OCI-LY7 (cell line): ENCODE results near the gene TAOK2. TPM values are rescaled to one million over a fixed set of nuclear protein-coding genes. Genes with fewer than 3 reads are reported as not detected.

Experiments
- BruUV-seq: library from RNA; stranded (reverse); fragments of 400-500 nt; replicated peaks from 2 replicates; lab custom pipeline; 2021; lab: Mats Ljungman, UMichigan
- CTCF ChIA-PET: fragments of 300-600 bp; sonication (Branson Sonifier 250); formaldehyde crosslinking; loops from one replicate; lab custom pipeline; 2022; ENCODE audit warnings: antibody characterized with exemption; ENCODE audit not compliant: unreplicated experiment; lab: Charles Lee
- POLR2A ChIA-PET: fragments of 300-600 bp; sonication (Branson Sonifier 250); formaldehyde crosslinking; loops from one replicate; lab custom pipeline; 2022; ENCODE audit warnings: antibody characterized with exemption; lab: Charles Lee
- DNase-seq: peaks from one replicate; pipeline ENCODE4 v3.0.0-alpha.2; 2015; ENCODE audit warnings: low spot score
- H2AFZ ChIP-seq: fragments of 200-600 bp; sonication (generic), shearing (Covaris generic); 2 replicates; pipeline ENCODE4 v1.6.1; 2014; ENCODE audit warnings: mild to moderate bottlenecking, antibody characterized with exemption, low read length, moderate library complexity
- H3K27ac ChIP-seq: fragments of 200-600 bp; sonication (generic); 2 replicates; pipeline ENCODE4 v1.5.1; 2014; ENCODE audit warnings: mixed run types, low read depth, mild to moderate bottlenecking, moderate library complexity, low read length, inconsistent platforms; ENCODE audit not compliant: poor library complexity, severe bottlenecking
- H3K36me3 ChIP-seq: fragments of 200-600 bp; sonication (generic); 2 replicates; pipeline ENCODE4 v1.6.1; 2014; ENCODE audit warnings: mild to moderate bottlenecking, antibody characterized with exemption, low read length, moderate library complexity, mixed read lengths; ENCODE audit not compliant: insufficient read depth
- H3K4me1 ChIP-seq: fragments of 200-600 bp; sonication (generic); 2 replicates; pipeline ENCODE4 v1.5.1; 2014; ENCODE audit warnings: mild to moderate bottlenecking, low read length; ENCODE audit not compliant: insufficient read depth, poor library complexity, severe bottlenecking
- H3K4me2 ChIP-seq: fragments of 200-600 bp; sonication (generic); 2 replicates; pipeline ENCODE4 v1.6.1; 2014; ENCODE audit warnings: mild to moderate bottlenecking, low read length
- H3K4me3 ChIP-seq: fragments of 200-600 bp; sonication (generic); 2 replicates; pipeline ENCODE4 v1.5.1; 2014; ENCODE audit warnings: mild to moderate bottlenecking, low read depth, low read length; ENCODE audit not compliant: poor library complexity, severe bottlenecking
- H3K79me2 ChIP-seq: fragments of 200-600 bp; sonication (generic); 2 replicates; pipeline ENCODE4 v1.6.1; 2016; ENCODE audit warnings: low read depth, mild to moderate bottlenecking, low read length, moderate library complexity, mixed read lengths; ENCODE audit not compliant: insufficient read depth
- H3K9me2 ChIP-seq: fragments of 200-600 bp; sonication (generic); 2 replicates; pipeline ENCODE4 v1.6.1; 2016; ENCODE audit warnings: mild to moderate bottlenecking, low read length, mixed read lengths; ENCODE audit not compliant: insufficient read depth
- H3K9me3 ChIP-seq: fragments of 200-600 bp; sonication (generic); 2 replicates; pipeline ENCODE4 v1.6.1; 2014; ENCODE audit warnings: mild to moderate bottlenecking, mixed run types, low read length, mixed read lengths
- H4K20me1 ChIP-seq: fragments of 200-600 bp; sonication (generic); 2 replicates; pipeline ENCODE4 v1.6.1; 2014; ENCODE audit warnings: mild to moderate bottlenecking, antibody characterized with exemption, low read length, moderate library complexity, mixed read lengths; ENCODE audit not compliant: insufficient read depth
- CTCF ChIP-seq: fragments of 200-600 bp; sonication (generic); conservative IDR thresholded peaks from 2 replicates; pipeline ENCODE4 v1.5.1; 2014; ENCODE audit warnings: mild to moderate bottlenecking, antibody characterized with exemption, low read length, moderate library complexity, mixed read lengths
- EZH2phosphoT487 ChIP-seq: fragments of 200-600 bp; sonication (generic); IDR thresholded peaks from 2 replicates; pipeline ENCODE4 v1.6.1; 2018; ENCODE audit warnings: low read depth, borderline replicate concordance, mild to moderate bottlenecking, mixed run types, antibody characterized with exemption, low read length, moderate library complexity, mixed read lengths
- intact Hi-C: fragments of 100-400 bp; cut with micrococcal nuclease; formaldehyde crosslinking; loops from one replicate; pipeline ENCODE4 v1.10.0; 2022; ENCODE audit not compliant: unreplicated experiment
- total RNA-seq, 2 experiments: library from RNA; depleted of rRNA in 1 of 2; stranded (reverse); fragments of >200 nt in 1 of 2; shearing (Covaris generic) in 1 of 2; gene quantifications; 2 replicates each; pipeline ENCODE4 v1.2.3, GENCODE V29; 2014 to 2022

TAOK2 gene
- total RNA-seq, 2 experiments from 2014 or later = 31.7 to 45.0 TPM

- H4K20me1 ChIP-seq = no peaks in the 10 kb centered on the region
- no peak overlapping the region for H3K4me3 ChIP-seq
- H3K4me2 ChIP-seq = no peak overlapping the region
- peaks cover 2% of the 10 kb centered on the region for H3K4me1 ChIP-seq
- intact Hi-C loops = no loop called here
- H3K9me2 ChIP-seq = no peaks in the 10 kb centered on the region
- peaks cover 11% of the 10 kb centered on the region; the same call in 1 of the 2 replicates for H3K36me3 ChIP-seq
- H3K27ac ChIP-seq = no peak overlapping the region
- BruUV-seq = no TSS peak
- ChIA-PET CTCF (no interaction called here), POLR2A (no interaction called here)
- no peaks in the 10 kb centered on the region for H3K9me3 ChIP-seq
- no peaks in the 10 kb centered on the region for H3K79me2 ChIP-seq
- H2AFZ ChIP-seq = no peak overlapping the region
- no peak for TF ChIP-seq CTCF
- DNase-seq = no peak
These were observed 33.8 kb downstream of the TAOK2 start for GRCh38 chr16:30007378-30007895.

- H3K4me1 ChIP-seq = peaks cover 2% of the 10 kb centered on the region
- no peak overlapping the region for H2AFZ ChIP-seq
- H3K27ac ChIP-seq = no peak overlapping the region
- CTCF ChIA-PET = no interaction called here
- H3K9me2 ChIP-seq = no peaks in the 10 kb centered on the region
- intact Hi-C loops = no loop called here
- no peaks in the 10 kb centered on the region for H3K9me3 ChIP-seq
- H4K20me1 ChIP-seq = no peaks in the 10 kb centered on the region
- H3K4me3 ChIP-seq = no peak overlapping the region
- POLR2A ChIA-PET = no interaction called here
- no peak for TF ChIP-seq EZH2phosphoT487
- TF ChIP-seq CTCF = no peak
- H3K36me3 ChIP-seq = peaks cover 11% of the 10 kb centered on the region; the same call in 1 of the 2 replicates
- no peak for DNase-seq
- no TSS peak for BruUV-seq
- H3K79me2 ChIP-seq = no peaks in the 10 kb centered on the region
- H3K4me2 ChIP-seq = no peak overlapping the region
These were observed 35.6 kb downstream of the TAOK2 start for GRCh38 chr16:30009085-30009862.
